MM.1S (cell line): ENCODE results near the gene SMARCD3.

Experiments used
- CTCF ChIP-seq: fragments of 300-600 bp; sonication (generic); IDR thresholded peaks from 2 replicates; pipeline ENCODE4 v1.5.1; 2016; ENCODE audit warnings: antibody characterized with exemption, low read length, mixed read lengths
- EZH2 ChIP-seq: fragments of 300-600 bp; sonication (generic); optimal IDR thresholded peaks from 2 replicates; pipeline ENCODE3; 2017; ENCODE audit warnings: low read depth, mild to moderate bottlenecking, antibody characterized with exemption, low read length, mixed read lengths
- EZH2phosphoT487 ChIP-seq: fragments of 300-600 bp; sonication (generic); IDR thresholded peaks from 2 replicates; pipeline ENCODE4 v1.6.1; 2018; ENCODE audit warnings: antibody characterized with exemption, low read length

- TF ChIP-seq CTCF (no peak), EZH2 (no peak), EZH2phosphoT487 (no peak)
These were observed 13.3 kb downstream of the SMARCD3 start for GRCh38 chr7:151235091-151235787.
